Hypothalamus (tissue), 51 donors: ENCODE results near the gene PPP1R9A.

Experiments
- DNase-seq, 51 donors: peaks; one replicate each; lab custom pipeline; 2025; lab: John Stamatoyannopoulos, UW

The PPP1R9A gene

GRCh38 chr7:95089414-95090315 is 182.3 kb downstream of the PPP1R9A start:
- no peak for DNase-seq

GRCh38 chr7:95092324-95092723 is 184.9 kb downstream of the PPP1R9A start:
- DNase-seq, result no peak

- DNase-seq, result peak in 2 of 51 donors; percentile 15 to 53
These were observed 188.0 kb downstream of the PPP1R9A start for GRCh38 chr7:95095259-95095965.

GRCh38 chr7:95095966-95096540 is 188.7 kb downstream of the PPP1R9A start:
- DNase-seq, result peak in 1 of 51 donors; percentile 42

GRCh38 chr7:95097291-95097690 is 189.9 kb downstream of the PPP1R9A start:
- DNase-seq, result no peak

- no peak for DNase-seq
These were observed 190.5 kb downstream of the PPP1R9A start for GRCh38 chr7:95097851-95098250.

GRCh38 chr7:95099106-95099505 is 191.7 kb downstream of the PPP1R9A start:
- DNase-seq, result no peak

- no peak for DNase-seq
These were observed 194.0 kb downstream of the PPP1R9A start for GRCh38 chr7:95101422-95101821.

GRCh38 chr7:95102662-95103061 is 195.3 kb downstream of the PPP1R9A start:
- DNase-seq, result no peak

- peak in 2 of 51 donors; percentile 13 to 18 for DNase-seq
These were observed 197.3 kb downstream of the PPP1R9A start for GRCh38 chr7:95104739-95105138.

- no peak for DNase-seq
These were observed 198.2 kb downstream of the PPP1R9A start for GRCh38 chr7:95105627-95106026.

- DNase-seq, result no peak
These were observed 199.0 kb downstream of the PPP1R9A start for GRCh38 chr7:95106401-95106800.

GRCh38 chr7:95110707-95111106 is 203.3 kb downstream of the PPP1R9A start:
- DNase-seq, result no peak

- DNase-seq, result no peak
These were observed 206.2 kb downstream of the PPP1R9A start for GRCh38 chr7:95113590-95113989.

GRCh38 chr7:95126053-95126709 is 218.8 kb downstream of the PPP1R9A start:
- no peak for DNase-seq

GRCh38 chr7:95132500-95132899 is 225.1 kb downstream of the PPP1R9A start:
- DNase-seq, result no peak

GRCh38 chr7:95139922-95140321 is 232.5 kb downstream of the PPP1R9A start:
- DNase-seq, result no peak

- no peak for DNase-seq
These were observed 234.4 kb downstream of the PPP1R9A start for GRCh38 chr7:95141755-95142154.

GRCh38 chr7:95144256-95144655 is 236.9 kb downstream of the PPP1R9A start:
- DNase-seq, result no peak

- DNase-seq, result no peak
These were observed 248.6 kb downstream of the PPP1R9A start for GRCh38 chr7:95155965-95156364.

GRCh38 chr7:95157381-95157780 is 250.0 kb downstream of the PPP1R9A start:
- no peak for DNase-seq
